GM19397 (cell line): ENCODE results near the gene C19orf38.

Source experiments
- ATAC-seq: cut with Tn5 transposase; IDR thresholded peaks from one replicate; pipeline ENCODE4 v1.9.1; 2021; ENCODE audit warnings: mild to moderate bottlenecking, moderate library complexity; ENCODE audit not compliant: unreplicated experiment

Gene C19orf38

GRCh38 chr19:10848230-10848856 lies at the start of gene C19orf38:
C19orf38 (plus strand) TSS chr19:10848415; CDS start chr19:10848509, 94 bp downstream.
- ATAC-seq: no peak

DNA sequence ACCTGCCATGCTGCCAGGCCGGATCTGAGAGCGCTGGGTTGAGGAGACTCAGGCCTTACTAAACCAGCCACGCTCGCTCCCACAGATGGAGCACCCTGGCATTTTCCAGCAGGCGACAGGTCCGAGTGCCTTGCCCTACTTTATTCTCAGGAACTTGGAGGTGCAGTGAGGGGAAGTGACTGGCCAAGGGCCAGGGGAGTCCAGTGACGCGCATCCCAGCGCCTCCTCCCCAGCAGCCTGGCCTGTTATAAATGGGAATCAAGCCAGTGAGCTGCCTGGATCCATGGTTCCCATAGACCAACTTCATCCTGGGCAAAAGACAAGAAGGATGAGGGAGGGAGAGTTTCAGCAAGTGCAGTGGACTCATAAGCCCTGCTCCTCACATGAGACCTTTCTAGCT lies 47.7 kb upstream of the C19orf38 start:
- no peak for ATAC-seq

- ATAC-seq: no peak
Measured at GRCh38 chr19:10802479-10802878, 45.7 kb upstream of the C19orf38 start.

DNA sequence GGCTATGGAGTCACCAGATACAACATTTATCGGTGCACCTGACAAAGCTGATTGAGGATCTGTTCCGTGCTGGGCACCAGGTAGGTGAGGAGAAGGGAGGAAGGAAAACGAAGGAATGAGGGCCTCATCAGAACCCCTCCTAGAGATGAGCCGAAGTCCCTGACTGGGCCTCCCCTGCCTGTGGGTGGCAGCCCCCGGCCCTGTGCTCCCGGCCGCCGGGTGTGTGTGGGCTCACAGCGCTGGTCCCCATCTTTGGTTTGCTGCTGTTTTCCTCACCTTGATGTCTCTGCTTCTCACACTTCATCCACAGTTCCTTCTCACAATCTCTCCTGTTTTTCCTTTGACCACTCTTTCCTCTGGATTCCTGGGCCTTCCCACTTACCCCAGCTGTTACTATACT lies 45.0 kb upstream of the C19orf38 start:
- ATAC-seq: no peak

DNA sequence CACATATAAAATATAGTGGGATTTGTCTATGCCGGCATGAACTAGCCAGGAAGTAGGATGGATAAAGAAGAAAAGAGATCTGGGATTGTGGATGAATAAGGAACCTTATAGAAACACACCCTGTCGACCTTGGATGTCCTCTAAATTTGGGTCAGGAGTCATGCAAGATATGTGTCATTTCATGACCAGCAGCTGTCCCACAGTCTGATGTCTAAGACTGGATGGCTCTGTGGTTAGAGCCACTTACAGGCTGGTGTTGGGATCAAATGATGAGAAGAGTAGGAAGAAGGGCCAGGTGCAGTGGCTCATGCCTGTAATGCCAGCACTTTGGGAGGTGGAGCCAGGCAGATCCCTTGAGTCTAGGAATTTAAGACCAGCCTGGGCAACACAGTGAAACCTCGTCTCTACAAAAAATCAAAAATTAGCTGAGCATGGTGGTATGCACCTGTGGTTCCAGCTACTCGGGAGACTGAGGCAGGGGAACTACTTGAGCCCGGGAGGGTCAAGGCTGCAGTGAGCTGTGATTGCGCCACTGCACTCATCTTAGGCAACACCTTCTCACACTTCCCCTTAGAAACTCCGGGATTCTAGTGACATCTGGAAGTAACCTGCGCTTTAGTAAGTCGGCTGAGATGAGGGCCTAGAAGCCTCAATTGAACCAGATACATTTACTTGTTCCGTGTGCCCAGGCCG lies 43.0 kb upstream of the C19orf38 start:
- ATAC-seq: no peak

DNA sequence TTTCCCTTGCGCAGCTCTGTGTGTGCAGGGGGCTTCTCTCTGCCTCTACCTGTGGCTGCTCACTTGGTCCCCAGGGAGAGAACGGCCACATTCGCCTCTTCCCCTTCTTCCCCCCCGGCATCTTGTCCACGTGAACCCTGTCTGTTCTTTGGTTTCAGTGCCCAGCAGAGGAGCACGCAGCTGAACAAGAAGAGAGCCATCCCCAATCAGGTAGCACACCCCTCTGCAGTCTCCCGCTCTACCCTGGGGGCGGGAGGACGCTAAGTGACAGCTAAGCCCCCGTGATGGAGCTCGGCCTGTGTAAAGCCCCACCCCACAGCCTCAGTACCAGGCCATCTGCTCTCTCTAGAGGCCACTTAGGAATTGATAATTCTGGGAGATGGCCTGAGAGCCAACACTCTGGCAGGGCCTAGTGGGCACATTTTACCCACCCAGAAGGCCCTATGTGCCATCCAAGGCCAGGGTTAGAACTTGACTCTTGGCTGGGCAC lies 42.4 kb upstream of the C19orf38 start:
- ATAC-seq: no peak

DNA sequence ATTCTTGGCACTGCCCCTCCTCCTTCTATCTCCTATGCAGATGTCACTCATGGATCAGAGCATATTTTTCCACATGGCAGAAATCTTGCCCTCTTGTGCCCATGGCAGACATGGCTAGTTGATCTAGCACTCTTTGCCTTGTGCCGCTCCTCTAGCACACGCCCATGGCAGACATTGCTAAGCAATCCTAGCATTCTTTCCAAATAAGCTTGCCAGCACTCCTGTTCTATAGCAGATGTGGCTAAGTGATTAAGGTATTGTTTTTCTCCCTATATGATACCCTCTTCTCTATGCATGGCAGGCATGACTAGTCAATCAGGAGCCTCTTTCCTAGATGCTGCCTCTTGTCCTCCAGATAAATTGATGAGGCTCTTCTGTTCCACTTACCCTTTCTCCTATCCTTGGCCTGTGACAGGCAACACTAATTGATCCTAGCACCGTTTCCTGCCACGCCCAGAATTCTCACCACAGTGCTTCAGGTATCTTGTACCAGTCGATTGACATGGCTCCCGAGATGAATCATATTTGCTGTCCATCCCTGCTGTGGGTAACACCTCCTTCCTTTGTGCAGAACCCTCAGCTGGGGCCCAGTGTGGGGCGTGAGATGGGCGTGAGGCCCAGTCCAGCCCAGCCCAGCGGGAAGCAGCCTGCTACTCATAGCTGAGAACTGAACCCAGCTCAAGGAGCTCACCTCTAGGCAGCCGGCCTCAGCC lies 39.1 kb upstream of the C19orf38 start:
- no peak for ATAC-seq

GRCh38 chr19:10809651-10810285 lies 38.4 kb upstream of the C19orf38 start:
- no peak for ATAC-seq

DNA sequence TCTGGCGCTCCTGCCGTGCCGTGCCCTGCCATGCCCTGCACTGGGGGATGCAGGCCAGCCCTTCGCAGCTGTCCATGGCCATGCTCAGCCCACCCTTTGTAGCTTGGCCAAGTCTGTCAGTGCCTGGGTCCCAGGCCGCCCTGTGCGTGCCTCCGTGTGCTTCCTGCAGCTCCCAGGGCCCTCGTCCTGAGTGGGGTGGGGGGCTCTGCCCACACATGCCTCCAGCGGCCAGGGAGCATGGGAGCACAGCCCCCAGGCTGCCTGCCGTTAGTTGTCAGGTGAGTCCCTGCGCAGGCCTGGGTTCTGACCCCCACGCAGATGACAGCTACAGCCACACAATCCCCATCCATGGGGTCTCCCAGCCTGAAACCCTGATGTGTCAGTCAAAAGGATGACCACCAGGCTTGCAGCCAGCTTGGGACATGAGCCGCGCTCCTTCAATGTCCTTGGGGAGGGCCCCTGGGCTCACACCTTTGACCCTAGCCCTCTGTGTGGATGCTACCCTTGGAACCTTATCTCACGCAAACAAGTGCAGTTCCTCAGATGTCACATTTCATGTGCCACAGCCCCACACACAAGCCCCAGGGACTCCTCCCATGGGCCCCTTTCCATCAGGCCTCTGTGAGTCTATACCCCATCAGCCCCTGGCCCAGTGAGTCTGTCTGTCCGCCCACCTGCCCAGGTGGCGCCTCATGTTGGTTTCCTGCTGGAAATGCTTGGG lies 36.7 kb upstream of the C19orf38 start:
- ATAC-seq: no peak

DNA sequence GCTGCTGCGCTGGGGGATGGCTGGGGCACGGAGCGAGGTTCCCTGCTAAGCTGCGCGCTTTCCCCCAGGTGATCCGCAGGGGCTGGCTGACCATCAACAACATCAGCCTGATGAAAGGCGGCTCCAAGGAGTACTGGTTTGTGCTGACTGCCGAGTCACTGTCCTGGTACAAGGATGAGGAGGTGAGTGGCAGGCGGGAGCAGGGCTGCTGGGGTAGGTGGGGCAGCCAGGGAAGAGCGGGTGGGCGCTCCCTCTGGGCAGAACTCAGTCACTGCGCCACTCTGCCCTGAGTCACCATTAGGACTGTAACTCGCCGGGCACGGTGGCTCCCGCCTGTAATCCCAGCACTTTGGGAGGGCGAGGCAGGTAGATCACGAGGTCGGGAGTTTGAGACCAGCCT lies 36.0 kb upstream of the C19orf38 start:
- no peak for ATAC-seq

GRCh38 chr19:10812902-10813404 lies 35.3 kb upstream of the C19orf38 start:
- no peak for ATAC-seq

DNA sequence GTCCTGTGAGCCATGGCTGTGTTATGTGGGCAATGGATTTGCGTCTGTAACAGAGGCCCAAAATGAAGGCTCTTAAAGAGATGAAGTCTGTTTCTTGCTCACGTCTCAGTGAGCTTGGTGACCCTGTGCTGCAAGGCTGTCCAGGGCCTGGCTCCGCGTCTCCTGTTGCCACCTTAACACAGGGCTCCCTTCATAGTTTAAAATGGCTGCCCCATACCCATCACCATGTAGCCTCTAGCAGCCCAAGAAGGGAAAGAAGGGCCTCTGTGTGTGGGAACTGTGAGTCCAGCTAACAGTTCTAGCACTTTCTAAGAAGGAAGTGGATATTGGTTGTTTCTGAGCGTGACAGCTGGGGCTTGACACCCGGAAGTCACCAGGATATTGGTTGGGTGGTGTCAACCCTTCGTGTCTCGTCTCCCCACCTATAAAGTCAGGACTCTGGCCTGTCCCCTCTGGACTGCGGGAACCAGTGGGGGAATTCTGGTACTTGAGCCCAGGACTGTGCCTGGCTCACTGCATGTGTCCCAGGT lies 33.1 kb upstream of the C19orf38 start:
- no peak for ATAC-seq

- no peak for ATAC-seq
Measured at GRCh38 chr19:10815969-10816644, 32.1 kb upstream of the C19orf38 start.

DNA sequence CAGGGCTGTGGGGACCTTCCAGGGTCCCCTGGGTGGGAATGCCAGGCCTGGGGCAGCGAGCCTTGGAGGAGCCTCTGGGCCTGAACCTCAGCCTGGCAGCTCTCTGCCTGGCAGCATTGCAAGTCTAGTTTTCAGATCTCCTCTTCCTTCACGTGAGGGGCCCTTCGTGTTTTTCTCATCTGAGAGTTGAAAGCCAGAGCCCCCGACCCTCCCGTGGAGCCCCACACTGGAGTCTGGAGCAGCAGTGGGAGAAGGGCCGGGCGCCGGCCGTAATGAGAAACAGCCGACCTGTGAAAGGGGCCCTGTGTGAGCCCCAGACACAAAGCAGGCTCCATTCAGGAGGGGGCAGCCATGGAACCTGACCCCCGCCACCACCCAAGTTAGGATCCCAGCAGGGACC lies 31.5 kb upstream of the C19orf38 start:
- no peak for ATAC-seq

- ATAC-seq: no peak
Measured at GRCh38 chr19:10817291-10818038, 30.8 kb upstream of the C19orf38 start.

DNA sequence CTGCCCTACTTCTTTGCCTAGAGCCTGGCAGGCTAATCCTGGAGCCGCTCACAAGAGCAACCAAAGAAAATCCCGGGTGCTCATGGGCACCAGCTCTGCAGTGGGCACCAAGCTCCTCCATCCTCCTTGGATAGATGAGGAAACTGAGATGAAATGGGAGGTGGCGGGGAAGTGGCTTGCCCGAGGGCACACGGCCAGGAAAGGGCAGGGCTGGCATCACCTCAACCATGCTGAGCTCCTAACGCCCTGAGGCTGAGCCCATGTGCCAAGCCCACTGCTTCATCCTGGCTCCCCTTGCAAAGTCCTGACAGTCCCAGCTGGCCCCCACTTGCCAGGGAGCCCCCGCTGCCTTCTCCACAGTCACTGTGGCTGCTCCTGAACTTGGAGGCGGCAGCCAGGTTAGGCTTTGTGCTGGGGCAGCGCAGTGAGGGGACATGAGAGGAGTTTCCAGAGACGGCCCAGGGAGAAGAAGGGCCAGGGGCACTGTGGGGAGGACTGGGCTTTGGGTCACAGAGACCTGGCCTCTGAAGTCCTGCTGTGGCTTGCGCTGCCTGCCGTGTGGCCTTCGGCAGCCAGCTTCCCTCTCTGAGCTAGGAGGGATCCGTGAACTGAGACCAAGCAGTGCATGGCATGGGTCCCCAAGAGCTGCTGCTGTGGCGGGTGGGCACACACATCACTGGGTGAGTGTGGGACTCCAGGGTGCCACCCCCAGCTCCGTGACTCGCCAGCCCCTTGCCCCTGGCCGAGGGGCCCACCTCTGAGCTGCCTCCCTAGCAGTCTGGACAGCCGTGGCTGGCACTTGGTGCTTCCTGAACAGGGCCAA lies 29.7 kb upstream of the C19orf38 start:
- ATAC-seq: no peak

DNA sequence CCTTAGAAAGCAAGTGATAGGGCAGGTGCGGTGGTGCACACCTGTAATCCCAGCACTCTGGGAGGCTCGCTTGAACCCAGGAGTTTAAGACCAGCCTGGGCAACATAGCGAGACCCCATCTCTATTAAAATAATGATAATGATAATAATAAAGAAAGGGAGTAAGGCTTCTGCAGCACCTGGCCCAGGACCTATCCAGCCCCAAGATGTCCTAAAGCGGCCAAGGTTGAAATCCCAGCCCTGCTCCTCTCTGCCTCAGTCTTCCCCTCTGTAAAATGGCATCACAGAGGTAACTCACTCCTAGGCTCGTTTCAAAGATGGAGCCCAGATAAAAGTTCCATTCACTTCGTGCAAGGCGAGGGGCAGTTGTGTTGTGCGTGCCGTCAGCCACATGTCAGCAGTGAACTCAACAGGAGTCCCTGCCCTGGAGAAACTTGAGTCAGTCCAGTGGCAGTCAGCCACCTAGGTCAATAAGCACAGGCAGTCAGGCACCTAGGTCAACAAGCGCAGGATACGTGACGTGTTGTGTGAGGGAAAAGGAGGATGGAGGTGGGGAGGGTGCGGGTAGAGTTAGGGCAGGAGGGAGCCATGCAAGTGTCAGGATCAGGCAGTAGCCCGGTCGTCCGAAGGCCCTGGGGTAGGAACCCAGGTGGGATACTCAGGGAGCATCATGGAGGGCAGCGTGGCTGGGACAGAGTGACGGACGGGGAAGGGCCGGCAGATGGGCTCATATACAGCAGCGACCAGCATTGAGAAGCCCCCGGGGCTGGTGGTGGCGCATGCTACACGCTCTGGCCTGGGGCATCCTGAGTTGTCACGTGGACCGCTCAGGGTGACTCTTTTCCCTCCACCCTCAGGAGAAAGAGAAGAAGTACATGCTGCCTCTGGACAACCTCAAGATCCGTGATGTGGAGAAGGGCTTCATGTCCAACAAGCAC lies 28.8 kb upstream of the C19orf38 start:
- no peak for ATAC-seq
